GM19452 (cell line): Measurements from ENCODE around the gene PVALEF.

Experiments
- ATAC-seq: cut with Tn5 transposase; IDR thresholded peaks from one replicate; pipeline ENCODE4 v1.9.1; 2021; ENCODE audit not compliant: unreplicated experiment

The PVALEF gene

DNA sequence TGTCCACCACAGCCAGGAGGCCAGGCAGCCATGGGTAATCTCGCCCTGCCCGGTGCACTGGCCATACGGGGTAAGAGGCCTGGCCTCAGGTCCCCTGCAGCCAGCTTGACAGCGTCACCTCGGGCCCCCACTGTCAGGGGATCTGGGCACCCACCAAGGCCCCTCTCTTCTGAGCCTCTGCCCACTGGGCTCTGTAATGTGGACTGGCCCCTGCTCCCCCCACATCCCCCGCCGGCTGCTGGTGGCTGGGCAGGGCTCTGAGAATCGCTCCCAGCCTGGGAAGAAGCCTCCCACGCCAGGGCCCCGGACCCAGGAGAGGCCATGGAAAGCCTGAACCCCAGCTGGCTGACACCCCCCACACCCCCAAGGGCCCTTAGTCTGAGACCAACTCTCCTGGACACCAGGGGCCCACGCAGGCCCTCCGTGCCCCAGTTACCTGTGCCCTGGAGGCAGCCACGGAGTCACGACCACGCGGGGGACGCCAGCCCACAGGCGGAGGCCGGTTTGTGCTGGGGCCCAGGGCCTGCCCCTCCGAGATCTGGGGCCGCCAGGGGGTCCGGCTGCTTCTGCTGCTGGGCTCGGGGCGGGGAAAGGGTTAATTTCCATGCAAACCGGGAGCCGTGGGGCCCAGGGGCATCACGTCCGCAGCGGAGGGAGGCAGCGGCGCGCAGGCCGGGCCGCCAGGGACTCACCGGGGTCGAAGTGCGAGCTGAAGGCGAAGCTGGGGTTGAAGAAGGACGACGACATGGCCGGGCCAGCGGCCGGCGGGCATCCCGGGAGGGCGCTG is at the start of gene PVALEF:
Gene PVALEF (plus strand): TSS at position 262 of the 787 bp plus-strand sequence. CDS start 15,720 bp downstream, outside the sequence.
- no peak for ATAC-seq

DNA sequence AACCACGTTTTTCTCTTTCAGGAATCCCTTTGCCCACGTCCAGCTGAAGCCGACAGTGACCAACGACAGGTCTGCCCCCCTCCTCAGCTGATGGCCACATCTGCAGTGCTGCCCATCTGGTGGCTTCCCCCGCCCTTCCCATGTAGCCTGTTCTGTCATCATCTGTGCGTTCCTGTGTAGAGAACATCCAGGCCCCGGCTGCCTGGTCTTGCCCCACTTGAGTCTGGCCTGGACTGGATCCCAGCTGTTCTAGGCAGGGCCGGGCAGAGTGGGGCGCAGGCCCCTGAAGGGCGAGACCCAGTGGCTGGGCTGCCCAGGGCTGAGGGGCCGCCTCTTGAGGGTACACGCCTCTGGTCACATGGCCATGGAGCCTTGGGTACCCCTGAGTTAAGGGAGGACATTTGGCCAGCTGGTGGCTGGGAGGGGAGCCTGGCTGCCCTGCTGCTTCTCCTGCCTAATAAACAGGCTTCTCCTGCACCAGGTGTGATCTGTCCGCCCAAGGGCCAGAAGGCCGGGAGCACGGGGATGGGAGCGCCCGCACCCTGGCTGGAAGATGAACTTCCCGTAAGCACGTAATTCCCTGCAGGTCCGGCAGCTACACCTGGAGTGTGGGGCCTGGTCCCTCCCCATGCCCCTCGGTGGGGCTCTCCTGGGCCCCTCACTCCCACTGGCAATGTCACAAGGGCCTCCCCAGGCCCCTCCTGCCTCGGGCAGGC is 49.4 kb upstream of the PVALEF start:
- ATAC-seq = no peak

DNA sequence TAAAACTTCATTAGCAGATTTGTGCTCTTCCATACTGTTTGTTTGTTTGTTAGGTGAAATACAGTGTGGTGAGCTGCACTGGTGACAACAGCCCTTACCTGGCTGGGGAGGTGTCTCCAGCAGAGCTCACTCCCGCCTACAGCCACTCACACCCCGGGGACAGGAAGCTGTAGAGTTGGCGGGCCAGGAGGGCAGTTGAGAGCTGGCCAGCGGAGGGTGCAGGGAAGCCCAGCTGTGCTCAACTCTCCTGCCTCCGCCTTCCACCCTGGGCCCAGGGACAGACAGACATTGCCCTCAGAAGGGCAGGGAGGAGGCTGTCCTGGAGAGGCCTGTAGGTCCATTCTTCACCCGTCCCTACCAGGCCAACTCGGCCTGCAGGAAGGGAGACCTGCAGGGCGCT is 48.6 kb upstream of the PVALEF start:
- no peak for ATAC-seq

DNA sequence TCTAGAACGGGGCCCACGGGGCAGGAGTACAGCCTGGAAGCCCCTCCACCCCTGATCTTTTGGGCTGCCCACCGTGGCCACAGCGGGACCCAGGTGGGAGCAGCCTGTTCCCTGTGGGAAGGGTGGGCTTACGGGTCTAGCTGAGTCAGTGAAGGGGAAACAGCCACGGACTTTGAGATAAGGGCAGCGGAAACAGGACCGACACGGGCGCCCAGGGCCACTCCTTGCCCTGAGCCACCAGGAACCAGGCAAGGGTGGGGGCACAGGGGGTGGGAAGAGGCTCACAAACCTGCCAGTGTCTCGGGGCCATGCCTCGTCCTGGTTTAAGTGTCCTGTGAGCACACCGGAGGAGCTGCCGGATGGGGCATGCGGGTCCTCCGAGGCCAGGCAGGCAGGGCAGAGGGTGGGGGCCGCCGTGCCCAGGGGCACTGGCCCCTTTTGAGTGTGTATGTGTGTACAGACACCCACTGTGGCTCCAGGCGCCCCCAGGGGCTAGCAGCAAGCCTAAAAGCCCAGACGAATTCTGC is 47.6 kb upstream of the PVALEF start:
- no peak for ATAC-seq

DNA sequence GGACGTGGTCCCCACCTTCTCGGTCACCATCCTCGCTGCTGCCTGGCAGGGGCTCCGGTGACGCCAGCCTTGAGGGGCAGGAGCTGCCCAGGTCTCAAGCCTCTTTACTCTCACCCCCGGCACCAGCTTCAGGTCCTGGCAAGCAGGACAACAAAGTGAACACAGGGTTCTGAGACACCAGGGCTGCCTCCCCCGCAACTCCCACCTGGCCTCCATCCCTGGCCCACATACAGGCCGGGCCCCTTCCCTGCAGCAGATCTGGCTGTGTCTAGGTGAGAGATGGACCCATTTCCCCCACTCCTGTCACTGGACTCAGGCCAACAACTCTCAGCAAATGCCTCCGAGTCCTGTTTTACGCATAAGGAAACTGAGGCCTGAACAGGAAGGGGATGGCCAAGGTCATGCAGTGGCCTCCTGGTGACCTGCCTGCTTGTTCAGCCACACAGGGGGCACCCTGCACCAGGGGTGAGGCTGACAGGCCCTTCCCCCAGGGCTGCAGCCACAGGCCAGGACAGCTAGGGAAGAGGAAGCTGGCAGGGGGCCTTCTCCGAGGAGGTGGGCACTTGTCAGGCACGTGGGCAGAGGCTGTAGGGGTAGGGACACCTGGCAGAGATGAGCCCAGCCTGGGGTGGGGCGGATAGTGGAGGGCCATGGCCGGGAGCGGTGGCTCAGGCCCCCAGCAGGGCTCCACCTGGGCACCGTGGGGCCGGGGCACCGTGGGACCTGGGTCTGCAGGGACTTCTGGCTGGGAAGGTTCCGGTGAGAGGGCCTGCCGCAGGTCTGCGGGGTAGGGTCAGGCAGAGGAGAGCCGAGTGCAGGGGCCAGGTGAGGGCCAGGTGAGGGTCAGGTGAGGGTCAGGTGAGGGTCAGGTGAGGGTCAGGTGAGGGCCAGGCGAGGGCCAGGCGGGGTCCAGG is 46.7 kb upstream of the PVALEF start:
- no peak for ATAC-seq

DNA sequence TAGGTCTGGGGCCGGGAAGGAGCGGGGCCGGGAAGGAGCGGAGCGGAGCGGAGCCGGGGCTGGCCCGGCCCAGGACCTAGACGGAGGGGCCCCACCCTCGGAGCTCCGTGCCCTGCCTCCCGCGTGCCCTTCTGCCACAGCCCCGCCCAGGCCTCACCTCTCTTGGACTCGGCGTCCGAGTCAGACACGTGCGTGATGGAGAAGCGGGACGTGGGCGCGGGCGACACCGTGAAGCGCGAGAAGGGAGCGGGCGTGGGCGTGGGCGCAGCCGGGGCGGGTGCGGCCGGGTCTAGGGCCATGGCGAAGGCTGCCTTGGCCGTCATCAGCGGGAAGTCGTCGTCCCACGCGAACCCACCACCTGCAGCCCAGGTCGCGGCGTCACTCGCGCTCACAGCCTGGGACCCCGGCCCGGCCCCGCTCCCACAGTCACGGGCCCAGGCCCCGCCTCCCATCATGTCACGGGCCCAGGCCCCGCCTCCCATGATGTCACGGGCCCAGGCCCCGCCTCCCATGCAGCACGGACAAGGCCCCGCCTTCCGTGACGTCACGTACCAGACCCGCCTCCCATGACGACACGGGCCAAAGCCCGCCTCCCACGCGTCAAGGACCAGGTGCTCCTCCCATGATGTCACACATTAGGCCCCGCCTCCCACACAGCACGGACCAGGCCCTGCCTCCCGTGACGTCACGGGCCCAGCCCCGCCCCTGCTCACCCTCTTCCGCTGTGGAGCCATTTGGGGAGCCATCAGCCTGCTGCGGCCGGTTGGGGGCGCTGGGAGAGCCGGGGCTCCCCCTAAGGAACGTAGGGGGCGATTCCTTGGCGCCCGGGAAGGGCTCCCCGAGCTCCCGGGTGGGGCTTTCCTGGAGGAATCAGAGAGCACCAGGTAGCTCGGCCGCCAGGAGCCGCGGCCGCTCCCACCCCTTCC is 45.8 kb upstream of the PVALEF start:
- no peak for ATAC-seq

DNA sequence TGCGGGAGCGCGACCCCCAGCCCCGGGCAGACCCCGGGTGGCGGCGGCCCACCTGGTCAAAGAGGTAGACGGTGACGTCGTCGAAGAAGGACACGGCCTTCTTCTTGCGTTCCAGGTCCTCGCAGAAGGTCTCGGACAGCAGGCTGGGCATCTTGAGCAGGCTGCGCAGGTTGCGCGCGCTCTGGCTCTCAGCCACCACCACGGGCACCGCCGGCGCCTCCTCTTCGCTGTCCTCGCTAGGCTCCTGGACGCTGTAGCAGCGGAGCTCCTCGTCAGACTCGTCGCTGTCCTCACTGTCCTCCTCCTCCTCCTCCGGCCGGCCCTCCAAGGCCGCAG is 45.2 kb upstream of the PVALEF start:
- ATAC-seq = no peak

DNA sequence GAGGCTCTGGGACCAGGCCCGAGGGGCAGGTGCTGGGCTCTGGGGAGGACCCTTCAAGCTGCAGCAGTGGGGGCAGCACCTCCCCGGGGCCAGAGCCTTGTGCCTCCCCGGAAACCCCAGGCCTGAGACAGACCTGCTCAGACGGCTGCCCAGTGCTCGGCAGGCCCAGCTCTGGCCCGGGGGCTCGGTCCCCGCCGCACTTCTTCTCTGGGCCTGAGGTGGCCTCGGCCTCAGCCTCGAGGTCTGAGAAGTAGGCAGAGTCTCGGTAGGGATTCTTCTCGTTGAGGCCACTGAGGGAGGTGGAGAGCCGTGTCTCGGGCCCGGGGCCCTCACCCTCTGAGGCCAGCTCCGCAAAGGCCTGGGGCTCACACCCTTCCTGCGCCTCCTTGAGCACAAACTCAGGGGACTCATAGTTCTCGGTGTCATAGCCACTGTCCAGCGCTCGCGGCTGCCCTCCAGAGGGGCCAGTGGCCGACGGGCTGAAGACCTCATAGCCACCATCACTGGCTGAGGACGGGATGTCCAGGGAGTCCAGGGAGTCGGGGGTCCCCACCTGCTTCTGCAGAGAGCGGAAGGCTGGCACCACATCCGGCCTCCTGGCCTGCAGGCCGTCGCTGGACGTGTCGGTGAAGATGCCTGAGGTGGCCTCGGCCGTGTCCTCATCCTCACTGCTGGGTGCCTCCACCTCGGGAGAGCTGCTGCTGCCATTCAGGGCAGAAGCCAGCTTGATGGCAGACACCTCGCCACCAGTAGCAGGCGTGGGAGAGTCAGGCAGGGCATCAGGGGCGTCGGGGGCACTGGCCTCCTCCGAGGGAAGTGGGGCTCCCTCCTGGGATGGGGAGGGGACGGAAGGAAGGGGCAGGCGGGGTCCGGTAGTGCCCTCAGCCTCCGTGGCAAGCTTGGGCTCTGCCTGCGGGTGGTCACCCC is 44.3 kb upstream of the PVALEF start:
- ATAC-seq = no peak

DNA sequence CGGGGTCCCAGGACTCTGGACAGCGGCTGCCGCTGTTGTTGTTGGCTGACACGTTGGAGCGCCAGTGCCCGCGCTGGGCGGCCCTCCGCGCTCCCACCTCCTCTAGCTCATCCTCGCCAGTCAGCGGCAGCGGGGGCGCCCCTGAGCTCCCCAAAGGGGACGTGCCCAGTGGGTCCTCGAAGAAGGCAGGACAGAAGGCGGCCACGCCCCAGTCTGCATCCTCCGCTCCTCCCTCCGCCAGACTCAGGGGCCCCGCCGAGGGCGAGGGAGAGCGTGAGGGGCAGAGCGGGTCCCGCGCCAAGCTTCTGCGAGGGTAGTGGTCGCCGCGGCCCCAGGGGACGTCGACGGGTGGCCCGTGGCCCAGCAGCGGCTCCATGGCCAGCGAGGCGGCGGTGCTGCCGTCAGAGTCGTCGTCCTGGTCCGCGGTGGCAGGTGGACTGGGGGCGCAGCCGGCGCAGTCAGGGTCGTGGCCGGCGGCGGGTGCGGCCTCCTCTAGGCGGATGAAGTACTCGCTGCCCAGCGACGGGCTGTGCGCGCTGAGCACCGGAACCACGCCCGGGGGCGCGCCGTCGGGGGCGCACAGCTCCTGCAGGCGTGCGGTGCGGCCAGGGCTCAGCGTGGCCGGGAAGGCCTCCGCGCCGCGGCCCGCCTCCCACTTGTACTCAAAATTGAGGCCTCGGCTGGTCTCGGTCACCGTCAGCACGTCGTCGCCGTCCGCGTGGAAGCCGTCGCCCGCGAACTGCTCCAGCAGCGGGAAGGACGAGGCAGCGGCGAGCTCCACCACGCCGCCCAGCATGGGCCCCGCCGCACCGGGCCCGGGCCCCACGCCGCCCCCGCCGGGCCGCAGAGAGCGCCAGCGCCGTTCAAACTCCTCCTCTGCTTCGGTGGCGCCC is 43.2 kb upstream of the PVALEF start:
- no peak for ATAC-seq

DNA sequence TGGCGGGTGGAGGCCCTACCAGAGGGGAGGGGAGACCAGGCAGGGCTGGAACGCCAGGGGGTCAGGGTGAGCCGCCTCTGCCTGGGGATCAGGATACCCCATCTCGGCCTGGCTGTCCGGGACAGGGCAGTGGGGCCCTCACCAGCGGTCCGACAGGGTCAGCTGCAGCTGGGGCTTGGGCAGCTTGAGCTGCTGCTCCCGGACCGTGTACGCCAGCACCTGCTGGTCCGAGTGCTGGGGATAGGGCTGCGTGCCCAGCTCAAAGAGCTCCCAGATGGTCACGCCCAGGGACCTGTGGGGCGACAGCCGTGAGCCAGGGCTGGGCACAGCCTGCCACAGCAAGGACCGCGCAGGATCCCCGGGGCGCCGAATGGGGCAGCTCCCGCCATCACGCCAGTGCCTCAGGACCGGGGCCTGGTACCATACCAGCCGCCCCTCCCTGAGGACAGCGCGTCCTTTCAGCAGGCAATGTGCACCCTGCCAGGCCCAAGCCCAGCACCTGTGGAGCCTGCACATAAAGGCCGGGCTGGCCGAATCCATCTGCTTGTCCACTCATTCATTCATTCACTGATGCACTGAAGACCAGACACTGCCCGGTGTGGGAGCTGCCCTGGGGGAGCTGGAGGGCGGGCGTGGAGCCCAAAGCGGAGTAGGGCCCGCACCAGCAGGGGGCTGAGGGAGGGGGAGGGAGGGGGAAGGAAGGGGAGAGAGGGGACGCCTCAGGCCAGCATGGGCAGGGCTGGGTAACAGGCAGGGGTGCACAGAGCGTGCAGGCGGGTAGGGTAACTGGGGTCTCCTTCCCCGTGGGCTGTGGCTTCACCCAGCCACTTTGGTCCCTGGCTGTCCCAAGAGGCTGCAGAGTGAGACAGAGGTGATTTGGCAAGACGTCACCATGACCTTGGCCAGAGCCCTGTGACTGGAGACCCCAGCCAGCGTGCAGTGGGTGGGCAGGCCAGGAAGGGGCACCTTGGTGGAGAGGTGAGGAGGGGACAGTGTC is 42.0 kb upstream of the PVALEF start:
- no peak for ATAC-seq

DNA sequence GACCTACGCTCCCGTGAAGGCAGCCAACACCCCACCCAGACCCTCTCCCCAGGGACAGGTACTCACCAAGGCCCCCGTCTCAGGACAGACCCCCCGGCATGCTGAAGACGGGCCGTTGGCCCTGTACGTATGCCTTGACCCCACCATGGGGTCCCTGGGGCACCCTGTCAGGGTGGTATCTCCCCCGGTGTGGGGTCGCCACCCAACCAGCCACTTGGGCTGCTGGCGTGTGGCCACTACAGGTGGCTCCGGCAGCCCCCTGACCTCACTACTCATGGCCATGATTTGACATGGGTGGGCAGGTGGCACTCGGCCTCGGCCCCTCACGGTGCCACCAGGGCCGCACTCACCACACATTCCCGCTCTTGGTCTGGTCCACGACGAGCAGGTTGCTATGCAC is 40.9 kb upstream of the PVALEF start:
- ATAC-seq = no peak

DNA sequence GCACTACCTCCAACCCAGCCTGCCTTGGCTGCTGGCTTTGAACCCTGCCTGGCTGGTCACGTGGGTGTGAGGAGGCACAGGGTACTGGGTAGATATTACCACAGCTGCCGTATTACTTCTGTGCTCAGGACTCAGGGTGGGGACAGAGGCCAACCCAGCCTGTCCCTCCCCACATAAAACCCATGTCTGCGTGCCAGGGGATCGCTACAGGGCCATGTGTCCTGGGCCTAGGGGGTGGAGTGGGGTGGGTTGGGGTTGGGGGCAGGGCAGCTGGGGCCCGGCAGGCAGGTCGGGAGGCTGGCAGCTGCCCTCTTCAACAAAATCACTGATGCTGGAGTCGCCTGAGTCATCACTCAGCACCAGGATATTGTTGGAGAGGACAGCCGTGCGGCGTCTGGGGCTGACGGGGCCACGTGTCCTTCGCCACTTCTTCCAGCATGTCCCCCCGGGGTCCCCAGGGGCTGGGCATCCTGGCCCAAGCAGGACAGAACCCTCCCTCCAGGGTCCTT is 39.7 kb upstream of the PVALEF start:
- ATAC-seq = no peak

DNA sequence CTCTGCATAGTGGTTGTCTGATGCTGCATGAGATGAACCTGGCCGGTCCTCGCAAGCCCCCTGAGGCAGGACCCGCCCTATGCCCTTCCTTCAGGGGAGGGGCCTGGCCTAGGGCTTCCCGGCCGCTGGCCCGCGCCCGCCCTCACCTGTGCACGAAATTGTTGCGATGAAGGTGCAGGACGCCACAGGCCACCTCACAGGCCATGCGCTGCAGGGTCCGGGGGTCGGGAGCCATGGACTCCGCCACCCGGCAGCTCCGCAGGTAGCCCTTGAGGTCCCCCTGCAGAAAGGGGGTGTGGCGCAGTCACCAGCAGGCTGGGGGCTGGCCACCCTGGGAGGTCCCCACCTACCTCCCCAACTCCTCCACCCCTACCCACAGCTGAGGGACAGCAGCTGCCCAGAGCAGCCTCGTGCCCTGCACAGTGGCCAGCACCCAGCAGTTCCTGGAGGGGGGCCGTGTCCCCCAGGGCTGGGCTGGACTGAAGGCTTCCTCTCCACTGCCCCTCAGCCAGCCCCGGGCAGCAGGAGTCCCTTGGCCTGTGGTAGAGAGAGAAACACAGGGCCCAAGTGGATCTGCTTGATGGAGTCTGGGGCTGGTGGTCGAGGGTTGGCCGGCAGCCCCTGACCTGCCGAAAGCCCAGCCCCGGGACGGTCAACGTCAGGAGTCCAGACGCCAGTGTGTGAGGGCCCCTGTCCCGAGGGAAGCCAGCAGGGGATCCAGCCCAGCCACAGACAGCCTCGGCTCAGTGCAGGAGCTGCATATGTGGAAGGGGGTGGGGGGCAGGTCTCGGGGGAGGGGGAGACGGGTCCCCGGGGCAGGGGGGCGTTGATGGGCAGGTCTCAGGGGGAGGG is 38.8 kb upstream of the PVALEF start:
- ATAC-seq = no peak

DNA sequence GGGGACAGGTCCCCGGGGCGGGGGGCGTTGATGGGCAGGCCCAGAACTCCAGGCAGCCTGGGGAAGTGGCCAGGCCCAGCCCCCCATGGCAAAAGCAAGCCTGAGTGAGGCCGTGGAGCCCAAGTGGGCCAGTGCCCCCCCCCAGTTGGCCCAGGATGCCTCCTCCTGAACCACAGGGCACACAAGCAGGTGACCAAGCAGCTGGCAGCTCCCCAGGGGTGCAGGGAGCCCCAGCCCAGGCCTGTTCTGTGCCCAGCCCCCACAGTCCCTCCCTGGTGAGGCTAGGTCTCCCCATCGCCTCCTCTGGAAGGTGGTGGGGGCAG is 38.2 kb upstream of the PVALEF start:
- no peak for ATAC-seq

DNA sequence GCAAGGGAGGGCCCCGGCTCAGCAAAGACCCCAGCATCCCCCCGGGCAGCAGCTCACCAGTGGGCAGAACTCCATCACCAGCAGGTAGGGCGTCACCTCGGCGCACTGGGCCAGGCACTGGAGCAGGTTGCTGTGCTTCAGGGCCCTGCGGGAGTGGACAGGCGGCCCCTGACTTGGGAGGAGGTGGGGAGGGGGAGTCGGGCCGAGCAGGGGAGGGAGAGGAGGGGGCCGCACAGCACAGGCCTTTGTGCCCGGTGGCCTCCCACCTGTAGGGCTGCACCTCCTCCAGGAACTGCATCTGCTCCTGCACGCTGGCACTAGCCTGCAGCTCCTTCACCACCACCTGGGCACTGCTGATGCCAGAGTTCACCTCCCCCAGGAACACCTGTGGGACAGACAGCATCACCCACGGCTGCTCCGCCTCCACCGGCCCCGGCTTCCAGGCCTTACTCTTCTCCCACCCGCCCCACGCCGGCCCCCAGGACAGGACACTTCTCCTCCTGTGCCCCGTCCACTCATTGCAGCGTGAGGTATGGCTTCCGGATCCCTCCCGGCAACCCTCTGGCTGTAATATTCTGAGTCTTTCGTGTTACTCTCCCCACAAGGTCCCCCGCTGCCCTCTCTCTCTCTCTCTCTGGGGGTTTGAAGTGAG is 37.7 kb upstream of the PVALEF start:
- no peak for ATAC-seq

DNA sequence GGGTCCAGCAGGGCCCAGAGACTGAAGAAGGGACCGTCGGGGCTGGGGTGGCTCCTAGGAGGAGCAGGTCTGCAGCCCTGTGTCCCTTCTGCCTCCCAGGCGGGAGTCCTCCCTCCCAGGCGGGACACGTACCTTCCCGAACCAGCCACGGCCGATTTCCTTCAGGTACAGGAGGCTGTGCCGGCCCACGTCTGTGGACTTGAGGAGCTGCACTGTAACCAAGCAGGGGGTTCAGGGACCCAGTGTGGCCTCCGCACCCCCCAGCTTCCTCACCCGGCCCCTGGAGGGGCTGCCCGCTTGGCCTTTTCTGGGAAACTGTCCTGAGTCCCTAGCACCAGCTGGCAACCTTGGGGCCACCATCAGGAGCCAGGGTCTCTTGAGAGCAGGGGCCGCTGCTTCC is 37.0 kb upstream of the PVALEF start:
- ATAC-seq = no peak
